ENCODE data around the gene BSDC1.

BSDC1 gene

GRCh38 chr1:32364836-32365235 lies 29.4 kb downstream of the BSDC1 start:
- Histone ChIP-seq H2BK5ac (ENCODE audit: low read depth, low read length, poor library complexity) (no peak overlapping the region), H3K4me3 (ENCODE audit: low read depth, low read length) (no peak overlapping the region), H2AK5ac (ENCODE audit: low read length) (no peak overlapping the region), H4K12ac (ENCODE audit: low read depth, low read length) (no peak overlapping the region), H2AFZ (ENCODE audit: insufficient read depth, low read length, poor library complexity) (no peak overlapping the region), H3K36me3 (ENCODE audit: control insufficient read depth in 1 of 2, insufficient read depth in 2 of 2, low read length in 2 of 2) (peaks cover 46 to 56% of the 10 kb centered on the region in 2 experiments), H3K4me1 (ENCODE audit: control insufficient read depth in 1 of 2, insufficient read depth in 2 of 2, low read length in 2 of 2) (peaks cover 5 to 14% of the 10 kb centered on the region in 2 experiments), H3K79me2 (ENCODE audit: control insufficient read depth, insufficient read depth, low read length, poor library complexity) (peaks cover 4% of the 10 kb centered on the region), H3K4me2 (ENCODE audit: low read length) (no peak overlapping the region), H2BK120ac (ENCODE audit: insufficient read depth, low read length, poor library complexity) (no peak overlapping the region), H3K23ac (ENCODE audit: low read length) (no peak overlapping the region), H3K27ac (ENCODE audit: low read depth, low read length) (no peak overlapping the region), H3K9ac (ENCODE audit: low read length) (no peak overlapping the region), H3K9me3 (ENCODE audit: insufficient read depth, low read depth, low read length) (peaks cover 4% of the 10 kb centered on the region), H4K8ac (ENCODE audit: low read depth, low read length) (no peak overlapping the region), H3K14ac (ENCODE audit: low read length) (no peak overlapping the region), H4K91ac (ENCODE audit: low read depth, low read length) (no peak overlapping the region), H3K18ac (ENCODE audit: low read length) (no peak overlapping the region), H2BK12ac (ENCODE audit: low read length) (no peak overlapping the region), H3K79me1 (ENCODE audit: low read length) (peaks cover 4% of the 10 kb centered on the region), H3K27me3 (ENCODE audit: insufficient read depth, low read length) (no peaks in the 10 kb centered on the region), H3K4ac (ENCODE audit: low read depth, low read length) (no peak overlapping the region)
- DNase-seq, result no peak
- WGBS (ENCODE audit: extremely low coverage, insufficient coverage, insufficient read length), result no CpG with 5 or more reads among the region's 5 CpGs

DNA sequence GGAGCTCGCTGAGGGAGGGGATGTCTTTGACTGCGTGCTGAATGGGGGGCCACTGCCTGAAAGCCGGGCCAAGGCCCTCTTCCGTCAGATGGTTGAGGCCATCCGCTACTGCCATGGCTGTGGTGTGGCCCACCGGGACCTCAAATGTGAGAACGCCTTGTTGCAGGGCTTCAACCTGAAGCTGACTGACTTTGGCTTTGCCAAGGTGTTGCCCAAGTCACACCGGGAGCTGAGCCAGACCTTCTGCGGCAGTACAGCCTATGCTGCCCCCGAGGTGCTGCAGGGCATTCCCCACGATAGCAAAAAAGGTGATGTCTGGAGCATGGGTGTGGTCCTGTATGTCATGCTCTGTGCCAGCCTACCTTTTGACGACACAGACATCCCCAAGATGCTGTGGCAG lies 30.5 kb downstream of the BSDC1 start:
- no peak for DNase-seq
- H2AK5ac ChIP-seq (ENCODE audit: low read length), result no peak overlapping the region
- peaks cover 4% of the 10 kb centered on the region for H3K79me1 ChIP-seq (ENCODE audit: low read length)
- H3K4me2 ChIP-seq (ENCODE audit: low read length), result no peak overlapping the region
- no peak overlapping the region for H2BK120ac ChIP-seq (ENCODE audit: insufficient read depth, low read length, poor library complexity)
- H4K8ac ChIP-seq (ENCODE audit: low read depth, low read length), result no peak overlapping the region
- H3K27ac ChIP-seq (ENCODE audit: low read depth, low read length), result no peak overlapping the region
- H3K4me1 ChIP-seq (ENCODE audit: control insufficient read depth in 1 of 2, insufficient read depth in 2 of 2, low read length in 2 of 2), result peaks cover 5 to 14% of the 10 kb centered on the region in 2 experiments
- no peak overlapping the region for H3K23ac ChIP-seq (ENCODE audit: low read length)
- H3K9me3 ChIP-seq (ENCODE audit: insufficient read depth, low read depth, low read length), result peaks cover 4% of the 10 kb centered on the region
- H4K91ac ChIP-seq (ENCODE audit: low read depth, low read length), result no peak overlapping the region
- peaks cover 4% of the 10 kb centered on the region for H3K79me2 ChIP-seq (ENCODE audit: control insufficient read depth, insufficient read depth, low read length, poor library complexity)
- H3K27me3 ChIP-seq (ENCODE audit: insufficient read depth, low read length), result no peaks in the 10 kb centered on the region
- no peak overlapping the region for H3K14ac ChIP-seq (ENCODE audit: low read length)
- H2BK5ac ChIP-seq (ENCODE audit: low read depth, low read length, poor library complexity), result no peak overlapping the region
- H3K4me3 ChIP-seq (ENCODE audit: low read depth, low read length), result no peak overlapping the region
- no peak overlapping the region for H3K4ac ChIP-seq (ENCODE audit: low read depth, low read length)
- H3K36me3 ChIP-seq (ENCODE audit: control insufficient read depth in 1 of 2, insufficient read depth in 2 of 2, low read length in 2 of 2), result peaks cover 46 to 48% of the 10 kb centered on the region in 2 experiments
- WGBS (ENCODE audit: extremely low coverage, insufficient coverage, insufficient read length), result no CpG with 5 or more reads among the region's 12 CpGs
- no peak overlapping the region for H2BK12ac ChIP-seq (ENCODE audit: low read length)
- H3K9ac ChIP-seq (ENCODE audit: low read length), result no peak overlapping the region
- no peak overlapping the region for H3K18ac ChIP-seq (ENCODE audit: low read length)
- no peak overlapping the region for H4K12ac ChIP-seq (ENCODE audit: low read depth, low read length)
- no peak overlapping the region for H2AFZ ChIP-seq (ENCODE audit: insufficient read depth, low read length, poor library complexity)

- H3K4ac ChIP-seq (ENCODE audit: low read depth, low read length), result peak within 1 kb of the TSS; percentile 6
- peak within 1 kb of the TSS; percentile 46 for H2AFZ ChIP-seq (ENCODE audit: insufficient read depth, low read length, poor library complexity)
- H2BK120ac ChIP-seq (ENCODE audit: insufficient read depth, low read length, poor library complexity), result peak within 1 kb of the TSS; percentile 57
- no peaks in the 10 kb centered on the region for H3K27me3 ChIP-seq (ENCODE audit: insufficient read depth, low read length)
- H4K91ac ChIP-seq (ENCODE audit: low read depth, low read length), result peak within 1 kb of the TSS; percentile 55
- H3K4me3 ChIP-seq (ENCODE audit: low read depth, low read length), result peak within 1 kb of the TSS; percentile 61
- peaks cover 38 to 39% of the 10 kb centered on the region in 2 experiments for H3K36me3 ChIP-seq (ENCODE audit: control insufficient read depth in 1 of 2, insufficient read depth in 2 of 2, low read length in 2 of 2)
- H2BK12ac ChIP-seq (ENCODE audit: low read length), result no peak within 1 kb of the TSS
- H3K79me1 ChIP-seq (ENCODE audit: low read length), result peaks cover 4% of the 10 kb centered on the region
- H2AK5ac ChIP-seq (ENCODE audit: low read length), result peak within 1 kb of the TSS; percentile 32
- H3K9ac ChIP-seq (ENCODE audit: low read length), result no peak within 1 kb of the TSS
- H3K4me2 ChIP-seq (ENCODE audit: low read length), result peak within 1 kb of the TSS; percentile 90
- no peak within 1 kb of the TSS for H3K23ac ChIP-seq (ENCODE audit: low read length)
- no peak within 1 kb of the TSS for H3K27ac ChIP-seq (ENCODE audit: low read depth, low read length)
- peak within 1 kb of the TSS; percentile 84 for H4K8ac ChIP-seq (ENCODE audit: low read depth, low read length)
- H3K14ac ChIP-seq (ENCODE audit: low read length), result peak within 1 kb of the TSS; percentile 80
- no peak within 1 kb of the TSS for H2BK5ac ChIP-seq (ENCODE audit: low read depth, low read length, poor library complexity)
- WGBS (ENCODE audit: extremely low coverage, insufficient coverage, insufficient read length), result no CpG with 5 or more reads among the region's 17 CpGs
- H3K9me3 ChIP-seq (ENCODE audit: insufficient read depth, low read depth, low read length), result peaks cover 4% of the 10 kb centered on the region
- peak within 1 kb of the TSS; percentile 58 for H4K12ac ChIP-seq (ENCODE audit: low read depth, low read length)
- peaks cover 5 to 14% of the 10 kb centered on the region in 2 experiments for H3K4me1 ChIP-seq (ENCODE audit: control insufficient read depth in 1 of 2, insufficient read depth in 2 of 2, low read length in 2 of 2)
- DNase-seq, result no peak
- peaks cover 4% of the 10 kb centered on the region for H3K79me2 ChIP-seq (ENCODE audit: control insufficient read depth, insufficient read depth, low read length, poor library complexity)
- H3K18ac ChIP-seq (ENCODE audit: low read length), result peak within 1 kb of the TSS; percentile 22
These were observed 31.5 kb downstream of the BSDC1 start, which contains the start of the genes FAM229A and TSSK3 for GRCh38 chr1:32362474-32363313. Gene FAM229A, minus strand, starts transcription at chr1:32362485. Its CDS starts 394 bp downstream, at chr1:32362091. Gene TSSK3, plus strand, starts transcription at chr1:32362539. Its CDS starts 163 bp downstream, at chr1:32362702.

- H3K14ac ChIP-seq (ENCODE audit: low read length), result peak overlapping the region; percentile 80
- no CpG with 5 or more reads among the region's 91 CpGs for WGBS (ENCODE audit: extremely low coverage, insufficient coverage, insufficient read length)
These were observed 32.4 kb downstream of the BSDC1 start for GRCh38 chr1:32361674-32362473.

More at GRCh38 chr1:32361674-32362473, 32.4 kb downstream of the BSDC1 start:
- peaks cover 5 to 14% of the 10 kb centered on the region in 2 experiments for H3K4me1 ChIP-seq (ENCODE audit: control insufficient read depth in 1 of 2, insufficient read depth in 2 of 2, low read length in 2 of 2)
- H2BK120ac ChIP-seq (ENCODE audit: insufficient read depth, low read length, poor library complexity), result peak overlapping the region; percentile 57
- peaks cover 31 to 34% of the 10 kb centered on the region in 2 experiments for H3K36me3 ChIP-seq (ENCODE audit: control insufficient read depth in 1 of 2, insufficient read depth in 2 of 2, low read length in 2 of 2)
- peak overlapping the region; percentile 90 for H3K4me2 ChIP-seq (ENCODE audit: low read length)
- peak overlapping the region; percentile 6 for H3K4ac ChIP-seq (ENCODE audit: low read depth, low read length)
- peak overlapping the region; percentile 22 for H3K18ac ChIP-seq (ENCODE audit: low read length)
- peaks cover 4% of the 10 kb centered on the region for H3K79me2 ChIP-seq (ENCODE audit: control insufficient read depth, insufficient read depth, low read length, poor library complexity)
- peaks cover 4% of the 10 kb centered on the region for H3K9me3 ChIP-seq (ENCODE audit: insufficient read depth, low read depth, low read length)
- peak in 1 of 2 donors; percentile 41 for DNase-seq
- H3K4me3 ChIP-seq (ENCODE audit: low read depth, low read length), result peak overlapping the region; percentile 61
- peaks cover 4% of the 10 kb centered on the region for H3K79me1 ChIP-seq (ENCODE audit: low read length)
- peak overlapping the region; percentile 58 for H4K12ac ChIP-seq (ENCODE audit: low read depth, low read length)
- no peak overlapping the region for H2BK5ac ChIP-seq (ENCODE audit: low read depth, low read length, poor library complexity)
- H3K23ac ChIP-seq (ENCODE audit: low read length), result no peak overlapping the region
- peak overlapping the region; percentile 46 for H2AFZ ChIP-seq (ENCODE audit: insufficient read depth, low read length, poor library complexity)
- H3K9ac ChIP-seq (ENCODE audit: low read length), result no peak overlapping the region
- no peaks in the 10 kb centered on the region for H3K27me3 ChIP-seq (ENCODE audit: insufficient read depth, low read length)
- H4K91ac ChIP-seq (ENCODE audit: low read depth, low read length), result peak overlapping the region; percentile 55
- peak overlapping the region; percentile 84 for H4K8ac ChIP-seq (ENCODE audit: low read depth, low read length)
- no peak overlapping the region for H3K27ac ChIP-seq (ENCODE audit: low read depth, low read length)
- H2BK12ac ChIP-seq (ENCODE audit: low read length), result no peak overlapping the region
- peak overlapping the region; percentile 32 for H2AK5ac ChIP-seq (ENCODE audit: low read length)

Measured in trophoblast cell (in vitro differentiated cells and primary cell).